Measurements from ENCODE around the gene KCNAB2. TPM values are rescaled to one million over a fixed set of nuclear protein-coding genes. Genes with fewer than 3 reads are reported as not detected.
A peak's percentile ranks its signal among the peaks of the same experiment; 100 is the strongest.
"Not testable (repeated sequence)": the region's sequence is repeated elsewhere in the genome, so short reads cannot be mapped to it uniquely, and the experiment has no call there.

KCNAB2 gene
- total RNA-seq, 2 donors from 2014 or later, result 203 to 207 TPM

- not testable (repeated sequence) for H3K4me3 Mint-ChIP-seq
These were observed 31.4 kb downstream of the KCNAB2 start for GRCh38 chr1:6077061-6077460.

GRCh38 chr1:6077506-6077905 is 31.8 kb downstream of the KCNAB2 start:
- DNase-seq (no peak), ATAC-seq (no peak)
- H3K36me3 Mint-ChIP-seq (ENCODE audit: low read depth), result peaks cover 4% of the 10 kb centered on the region
- H3K27me3 Mint-ChIP-seq, result no peaks in the 10 kb centered on the region
- H3K9me3 ChIP-seq (ENCODE audit: control insufficient read depth, low read length, poor library complexity, severe bottlenecking), result no peaks in the 10 kb centered on the region
- H3K27ac Mint-ChIP-seq, result no peak overlapping the region
- H3K4me3 Mint-ChIP-seq, result no peak overlapping the region
- peaks cover 11% of the 10 kb centered on the region for H3K4me1 Mint-ChIP-seq

More at GRCh38 chr1:6077061-6077460, 31.4 kb downstream of the KCNAB2 start:
- not testable (repeated sequence) for ATAC-seq; H3K27me3 Mint-ChIP-seq; DNase-seq; H3K9me3 ChIP-seq (ENCODE audit: control insufficient read depth, low read length, poor library complexity, severe bottlenecking); H3K36me3 Mint-ChIP-seq (ENCODE audit: low read depth)
- peak overlapping the region; percentile 39 for H3K27ac Mint-ChIP-seq
- peaks cover 11% of the 10 kb centered on the region for H3K4me1 Mint-ChIP-seq

GRCh38 chr1:6077919-6078318 is 32.2 kb downstream of the KCNAB2 start:
- Mint-ChIP-seq H3K4me3 (no peak overlapping the region), H3K36me3 (ENCODE audit: low read depth) (peaks cover 4% of the 10 kb centered on the region), H3K27me3 (no peaks in the 10 kb centered on the region), H3K27ac (no peak overlapping the region), H3K4me1 (peaks cover 11% of the 10 kb centered on the region)
- no peak for ATAC-seq
- H3K9me3 ChIP-seq (ENCODE audit: control insufficient read depth, low read length, poor library complexity, severe bottlenecking), result no peaks in the 10 kb centered on the region
- DNase-seq, result no peak

- no peak overlapping the region for H3K27ac Mint-ChIP-seq
- no peak overlapping the region for H3K4me3 Mint-ChIP-seq
- DNase-seq (no peak), ATAC-seq (no peak)
- no peaks in the 10 kb centered on the region for H3K27me3 Mint-ChIP-seq
- H3K4me1 Mint-ChIP-seq, result peaks cover 9% of the 10 kb centered on the region
- H3K9me3 ChIP-seq (ENCODE audit: control insufficient read depth, low read length, poor library complexity, severe bottlenecking), result no peaks in the 10 kb centered on the region
- peaks cover 4% of the 10 kb centered on the region for H3K36me3 Mint-ChIP-seq (ENCODE audit: low read depth)
These were observed 34.8 kb downstream of the KCNAB2 start for GRCh38 chr1:6080469-6080868.

- no peak overlapping the region for H3K4me3 Mint-ChIP-seq
- no peak for ATAC-seq
- H3K36me3 Mint-ChIP-seq (ENCODE audit: low read depth), result peaks cover 4% of the 10 kb centered on the region
These were observed 36.2 kb downstream of the KCNAB2 start for GRCh38 chr1:6081901-6082300.

GRCh38 chr1:6082430-6082971 is 36.8 kb downstream of the KCNAB2 start:
- Mint-ChIP-seq H3K4me3 (no peak overlapping the region), H3K27ac (no peak overlapping the region), H3K4me1 (peaks cover 7% of the 10 kb centered on the region), H3K27me3 (no peaks in the 10 kb centered on the region), H3K36me3 (ENCODE audit: low read depth) (peaks cover 2% of the 10 kb centered on the region)
- ATAC-seq (no peak), DNase-seq (no peak)
- no peaks in the 10 kb centered on the region for H3K9me3 ChIP-seq (ENCODE audit: control insufficient read depth, low read length, poor library complexity, severe bottlenecking)

More at GRCh38 chr1:6081901-6082300, 36.2 kb downstream of the KCNAB2 start:
- no peak overlapping the region for H3K27ac Mint-ChIP-seq
- H3K27me3 Mint-ChIP-seq, result no peaks in the 10 kb centered on the region
- no peaks in the 10 kb centered on the region for H3K9me3 ChIP-seq (ENCODE audit: control insufficient read depth, low read length, poor library complexity, severe bottlenecking)
- DNase-seq, result no peak
- H3K4me1 Mint-ChIP-seq, result peaks cover 7% of the 10 kb centered on the region

- no peak overlapping the region for H3K27ac Mint-ChIP-seq
These were observed 37.7 kb downstream of the KCNAB2 start for GRCh38 chr1:6083385-6083784.

GRCh38 chr1:6083801-6084446 is 38.2 kb downstream of the KCNAB2 start:
- H3K27ac Mint-ChIP-seq, result no peak overlapping the region

More at GRCh38 chr1:6083385-6083784, 37.7 kb downstream of the KCNAB2 start:
- Mint-ChIP-seq H3K4me3 (no peak overlapping the region), H3K36me3 (ENCODE audit: low read depth) (peaks cover 2% of the 10 kb centered on the region), H3K4me1 (peaks cover 3% of the 10 kb centered on the region), H3K27me3 (no peaks in the 10 kb centered on the region)
- ATAC-seq (no peak), DNase-seq (no peak)
- H3K9me3 ChIP-seq (ENCODE audit: control insufficient read depth, low read length, poor library complexity, severe bottlenecking), result no peaks in the 10 kb centered on the region

GRCh38 chr1:6084781-6085495 is 39.2 kb downstream of the KCNAB2 start:
- no peaks in the 10 kb centered on the region for H3K36me3 Mint-ChIP-seq (ENCODE audit: low read depth)
- no peaks in the 10 kb centered on the region for H3K27me3 Mint-ChIP-seq
- no peak overlapping the region for H3K4me3 Mint-ChIP-seq
- DNase-seq (no peak), ATAC-seq (no peak)
- no peaks in the 10 kb centered on the region for H3K4me1 Mint-ChIP-seq
- no peak overlapping the region for H3K27ac Mint-ChIP-seq
- H3K9me3 ChIP-seq (ENCODE audit: control insufficient read depth, low read length, poor library complexity, severe bottlenecking), result no peaks in the 10 kb centered on the region

More at GRCh38 chr1:6083801-6084446, 38.2 kb downstream of the KCNAB2 start:
- no peaks in the 10 kb centered on the region for H3K9me3 ChIP-seq (ENCODE audit: control insufficient read depth, low read length, poor library complexity, severe bottlenecking)
- DNase-seq (no peak), ATAC-seq (no peak)
- Mint-ChIP-seq H3K4me1 (no peaks in the 10 kb centered on the region), H3K27me3 (no peaks in the 10 kb centered on the region), H3K36me3 (ENCODE audit: low read depth) (no peaks in the 10 kb centered on the region), H3K4me3 (no peak overlapping the region)

- no peak overlapping the region for H3K27ac Mint-ChIP-seq
- DNase-seq (no peak), ATAC-seq (no peak)
- H3K27me3 Mint-ChIP-seq, result no peaks in the 10 kb centered on the region
- H3K36me3 Mint-ChIP-seq (ENCODE audit: low read depth), result no peaks in the 10 kb centered on the region
- no peaks in the 10 kb centered on the region for H3K9me3 ChIP-seq (ENCODE audit: control insufficient read depth, low read length, poor library complexity, severe bottlenecking)
- H3K4me1 Mint-ChIP-seq, result no peaks in the 10 kb centered on the region
- H3K4me3 Mint-ChIP-seq, result no peak overlapping the region
These were observed 40.0 kb downstream of the KCNAB2 start for GRCh38 chr1:6085666-6086065.

GRCh38 chr1:6086358-6086757 is 40.7 kb downstream of the KCNAB2 start:
- no peak for DNase-seq
- no peak overlapping the region for H3K4me3 Mint-ChIP-seq
- H3K27ac Mint-ChIP-seq, result no peak overlapping the region
- ATAC-seq, result no peak
- no peaks in the 10 kb centered on the region for H3K4me1 Mint-ChIP-seq
- H3K36me3 Mint-ChIP-seq (ENCODE audit: low read depth), result peaks cover 2% of the 10 kb centered on the region
- H3K9me3 ChIP-seq (ENCODE audit: control insufficient read depth, low read length, poor library complexity, severe bottlenecking), result no peaks in the 10 kb centered on the region
- no peaks in the 10 kb centered on the region for H3K27me3 Mint-ChIP-seq

- ATAC-seq (no peak), DNase-seq (no peak)
- Mint-ChIP-seq H3K36me3 (ENCODE audit: low read depth) (peaks cover 2% of the 10 kb centered on the region), H3K27me3 (no peaks in the 10 kb centered on the region), H3K27ac (no peak overlapping the region), H3K4me1 (no peaks in the 10 kb centered on the region), H3K4me3 (no peak overlapping the region)
- no peaks in the 10 kb centered on the region for H3K9me3 ChIP-seq (ENCODE audit: control insufficient read depth, low read length, poor library complexity, severe bottlenecking)
These were observed 41.2 kb downstream of the KCNAB2 start for GRCh38 chr1:6086762-6087376.

- Mint-ChIP-seq H3K4me1 (no peaks in the 10 kb centered on the region), H3K4me3 (no peak overlapping the region), H3K27me3 (no peaks in the 10 kb centered on the region), H3K27ac (peak overlapping the region; percentile 51), H3K36me3 (ENCODE audit: low read depth) (peaks cover 2% of the 10 kb centered on the region)
- no peaks in the 10 kb centered on the region for H3K9me3 ChIP-seq (ENCODE audit: control insufficient read depth, low read length, poor library complexity, severe bottlenecking)
- ATAC-seq (no peak), DNase-seq (no peak)
These were observed 41.7 kb downstream of the KCNAB2 start for GRCh38 chr1:6087377-6087772.
